Measurements from ENCODE around the gene ACSL6.

- TF ChIP-seq TAF1 (IDR thresholded peaks at IDR 0.05; ENCODE audit: low read depth, low read length) (no peak), POLR2AphosphoS5 (IDR thresholded peaks at IDR 0.05; ENCODE audit: low read depth, low read length) (no peak), POLR2A (IDR thresholded peaks at IDR 0.05; ENCODE audit: low read depth, low read length) (no peak), PAX5 (IDR thresholded peaks at IDR 0.05; ENCODE audit: insufficient read depth, low read length, severe bottlenecking) (no peak), SPI1 (IDR thresholded peaks at IDR 0.05; ENCODE audit: low read depth, low read length) (no peak), POU2F2 (IDR thresholded peaks at IDR 0.05; ENCODE audit: low read depth, low read length) (no peak)
These were observed 82.5 kb downstream of the ACSL6 start for GRCh38 chr5:131928957-131929356.
